GM19035 (cell line): ENCODE results near the gene SRR.
A peak's percentile ranks its signal among the peaks of the same experiment; 100 is the strongest.
"Not testable (repeated sequence)": the region's sequence is repeated elsewhere in the genome, so short reads cannot be mapped to it uniquely, and the experiment has no call there.

Experiments
- ATAC-seq: cut with Tn5 transposase; IDR thresholded peaks from one replicate; pipeline ENCODE4 v1.9.1; 2021; ENCODE audit not compliant: unreplicated experiment

SRR gene

GRCh38 chr17:2289878-2290478, 13.8 kb upstream of the SRR start:
- no peak for ATAC-seq

DNA sequence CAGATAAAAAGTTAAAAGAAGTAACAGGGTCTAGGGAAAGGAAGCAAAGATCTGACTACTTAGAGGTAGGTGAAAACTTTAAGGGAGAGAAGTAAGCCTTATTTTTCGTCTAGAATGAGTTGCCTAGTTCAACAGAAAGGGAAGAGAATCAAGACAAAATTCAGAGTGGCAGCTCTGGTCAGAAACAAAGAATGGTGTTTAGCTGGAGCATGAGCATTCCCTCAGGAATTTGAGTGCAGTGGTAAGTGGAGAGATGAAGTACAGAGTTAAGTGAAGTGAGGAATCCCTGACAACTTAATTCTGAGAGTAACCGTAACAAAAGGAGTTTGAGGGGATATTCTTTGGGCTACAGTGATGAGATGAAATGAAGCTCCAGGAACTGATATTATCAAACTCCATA, 11.7 kb upstream of the SRR start:
- no peak for ATAC-seq

DNA sequence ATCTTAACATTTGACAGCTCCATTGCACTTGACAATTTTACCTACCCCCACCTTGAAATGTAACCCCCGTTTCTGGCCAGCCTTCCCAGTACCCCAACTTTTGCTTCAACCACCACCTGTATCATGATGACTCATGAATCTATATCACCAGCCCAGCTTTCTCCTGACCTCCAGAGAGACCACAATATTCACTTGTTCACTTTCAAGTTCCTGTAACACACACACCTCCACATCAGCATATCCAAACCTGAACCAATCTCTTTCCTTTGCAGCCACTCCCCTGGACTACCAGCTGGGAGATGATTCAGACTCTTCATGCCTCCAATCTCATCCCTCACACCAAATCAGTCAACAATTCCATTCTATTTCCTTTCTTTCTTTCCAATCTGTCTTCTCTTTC, 8.2 kb upstream of the SRR start:
- ATAC-seq, result no peak

DNA sequence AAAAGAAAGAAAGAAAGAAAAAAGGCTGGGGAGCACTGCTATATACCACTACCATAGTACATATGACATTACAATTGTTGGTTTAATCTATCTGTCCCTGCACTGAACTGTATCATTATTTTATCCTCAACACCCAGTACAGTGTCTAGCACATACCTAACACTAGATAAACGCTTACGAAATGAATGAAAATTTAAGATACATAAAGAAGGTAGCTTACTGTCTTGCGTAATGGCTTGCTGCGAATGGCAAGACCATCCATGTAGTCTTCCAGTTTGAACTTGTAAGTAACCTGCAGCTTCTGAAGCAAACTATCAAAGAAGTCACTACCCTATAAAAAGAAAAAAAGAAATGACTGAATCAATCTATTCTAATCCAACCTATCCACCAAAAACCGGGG, 6.7 kb upstream of the SRR start:
- ATAC-seq, result no peak

DNA sequence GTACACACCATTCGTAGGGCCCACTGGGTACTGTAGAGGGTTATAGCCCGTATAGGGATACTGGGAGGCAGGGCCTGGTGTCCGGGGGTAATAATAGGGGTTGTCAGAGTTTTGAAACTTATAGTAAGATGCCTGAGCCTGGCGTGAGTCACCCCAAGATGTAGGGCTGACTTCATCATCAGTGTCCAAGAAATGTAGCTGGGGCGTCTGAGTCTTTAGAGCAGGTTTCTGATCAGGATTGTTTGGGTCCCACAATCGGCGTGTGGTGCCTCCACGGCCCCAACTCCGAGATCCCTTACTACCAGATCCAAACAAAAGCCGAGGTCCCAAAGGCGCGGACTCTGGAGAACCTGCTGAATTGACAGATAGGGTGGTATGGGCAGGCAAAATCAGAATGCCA, 4.6 kb upstream of the SRR start:
- ATAC-seq, result no peak

DNA sequence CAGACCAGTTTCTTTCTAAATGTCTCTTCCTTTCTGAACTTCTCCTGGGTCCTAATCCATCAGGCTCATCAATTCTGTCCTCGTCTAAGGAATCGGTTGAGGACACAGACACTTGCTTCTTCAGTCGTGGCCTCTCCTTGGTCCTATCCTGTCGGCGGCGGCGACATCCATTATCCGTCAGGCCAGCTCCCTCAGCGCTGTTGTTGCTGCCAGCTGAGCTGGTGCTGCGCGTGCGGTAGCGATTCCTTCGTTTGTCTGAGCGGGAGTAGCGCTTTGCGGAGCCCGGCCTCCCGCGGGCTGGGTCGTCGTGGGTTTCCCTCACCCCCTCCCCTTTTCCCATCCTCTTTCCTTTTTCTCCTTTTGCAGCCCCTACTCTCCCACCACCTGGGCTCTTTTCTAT, 4.0 kb upstream of the SRR start:
- no peak for ATAC-seq

DNA sequence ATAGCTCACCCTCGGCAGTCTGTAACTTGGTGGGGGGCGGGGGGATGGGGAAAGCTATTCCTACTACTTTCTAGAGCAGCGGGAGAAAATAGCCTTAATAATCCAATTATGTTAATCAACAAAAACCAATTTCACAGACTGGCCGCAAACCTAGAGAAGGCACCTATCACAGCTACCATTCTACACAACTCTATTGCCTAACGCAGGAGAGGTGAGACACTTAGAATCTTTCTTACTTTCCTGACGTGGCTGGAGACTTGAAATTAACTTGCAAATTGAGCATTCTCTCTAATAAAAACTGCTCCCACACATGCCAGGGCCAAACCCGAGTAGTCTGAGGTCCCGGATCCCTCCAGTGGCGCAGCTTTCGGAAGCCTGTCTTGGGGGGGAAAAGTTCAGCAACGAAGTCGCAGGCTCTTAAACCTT, 959 bp upstream of the SRR start:
- ATAC-seq, result peak; percentile 17

GRCh38 chr17:2304931-2305330, 1.2 kb downstream of the SRR start:
- ATAC-seq, result no peak

GRCh38 chr17:2309338-2310154, 5.8 kb downstream of the SRR start:
- ATAC-seq, result no peak

DNA sequence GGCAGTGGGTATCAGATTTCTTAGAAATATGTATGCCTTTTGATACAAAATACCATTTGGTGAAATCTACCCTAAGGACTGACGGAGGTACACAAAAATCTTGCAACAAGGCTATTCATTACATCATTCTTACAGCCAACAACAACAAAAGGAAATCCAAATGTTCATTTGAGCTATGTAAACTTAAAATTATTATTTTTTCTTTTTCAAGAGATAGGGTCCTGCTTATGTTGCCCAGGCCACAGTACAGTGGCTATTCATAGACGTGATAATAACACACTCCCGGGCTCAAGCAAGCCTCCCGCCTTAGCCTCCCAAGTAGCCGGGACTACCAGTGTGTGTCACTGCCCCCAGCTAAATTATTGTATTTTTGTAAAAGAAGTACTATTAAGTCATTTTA, 9.0 kb downstream of the SRR start:
- no peak for ATAC-seq

GRCh38 chr17:2316916-2317205, 13.1 kb downstream of the SRR start:
- not testable (repeated sequence) for ATAC-seq

- no peak for ATAC-seq
These were observed 14.0 kb downstream of the SRR start for GRCh38 chr17:2317796-2318195.

DNA sequence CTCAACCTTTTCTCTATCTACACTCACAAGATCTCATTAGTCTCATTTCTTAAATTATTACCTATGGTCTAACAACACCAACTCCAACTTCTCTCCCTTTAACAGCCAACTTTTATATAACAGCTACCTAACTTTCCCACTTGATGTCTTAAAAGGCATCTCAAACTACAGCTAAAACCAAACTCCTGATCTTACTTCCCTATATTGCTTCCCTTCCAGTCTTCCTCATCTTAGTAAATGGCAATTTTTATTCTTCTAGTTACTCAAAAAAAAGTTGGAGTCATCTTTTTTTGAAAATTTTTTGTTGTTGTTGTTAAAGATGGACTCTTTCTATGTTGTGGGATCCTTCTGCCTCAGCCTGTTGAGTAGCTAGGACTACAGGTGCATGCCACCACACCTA, 15.3 kb downstream of the SRR start:
- no peak for ATAC-seq

DNA sequence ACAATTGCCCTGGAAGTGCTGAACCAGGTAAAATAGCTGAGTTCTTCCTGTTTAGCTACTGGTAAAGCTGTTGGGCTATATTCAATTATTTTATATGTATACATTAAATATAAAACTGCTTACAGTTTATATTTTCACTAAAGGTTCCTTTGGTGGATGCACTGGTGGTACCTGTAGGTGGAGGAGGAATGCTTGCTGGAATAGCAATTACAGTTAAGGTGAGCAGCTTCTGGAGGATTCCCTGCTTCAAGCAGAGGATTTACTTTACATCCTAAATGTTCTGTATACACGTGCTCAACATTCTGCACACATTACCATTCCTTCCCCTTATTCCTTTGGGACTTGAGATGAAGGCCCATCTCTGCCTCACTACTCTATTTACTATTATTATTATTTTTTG, 17.6 kb downstream of the SRR start:
- no peak for ATAC-seq

GRCh38 chr17:2323629-2324314, 20.0 kb downstream of the SRR start:
- no peak for ATAC-seq

DNA sequence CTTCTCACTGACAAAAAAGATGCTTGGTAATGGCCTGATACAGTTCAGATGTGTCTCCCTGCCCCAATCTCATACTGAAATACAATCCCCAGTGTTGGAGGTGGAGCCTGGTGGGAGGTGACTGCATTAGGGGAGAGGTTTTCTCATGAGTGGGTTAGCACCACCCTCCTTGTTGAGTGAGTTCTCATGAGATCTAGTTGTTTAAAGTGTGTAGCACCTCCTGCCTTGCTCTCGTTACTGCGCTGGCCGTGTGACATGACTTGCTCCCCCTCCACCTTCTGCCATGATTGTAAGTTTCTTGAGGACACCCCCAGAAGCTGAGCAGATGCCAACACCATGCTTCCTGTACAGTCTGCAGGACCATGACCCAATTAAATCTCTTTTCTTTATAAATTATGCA, 27.6 kb downstream of the SRR start:
- ATAC-seq, result no peak

- ATAC-seq, result no peak
These were observed 32.0 kb downstream of the SRR start for GRCh38 chr17:2335726-2336214.

- peak; percentile 73 for ATAC-seq
These were observed 32.6 kb downstream of the SRR start, which contains the start of gene TSR1 for GRCh38 chr17:2336215-2336851. Gene TSR1, minus strand, starts transcription at chr17:2336457. Its CDS starts 30 bp downstream, at chr17:2336427.

DNA sequence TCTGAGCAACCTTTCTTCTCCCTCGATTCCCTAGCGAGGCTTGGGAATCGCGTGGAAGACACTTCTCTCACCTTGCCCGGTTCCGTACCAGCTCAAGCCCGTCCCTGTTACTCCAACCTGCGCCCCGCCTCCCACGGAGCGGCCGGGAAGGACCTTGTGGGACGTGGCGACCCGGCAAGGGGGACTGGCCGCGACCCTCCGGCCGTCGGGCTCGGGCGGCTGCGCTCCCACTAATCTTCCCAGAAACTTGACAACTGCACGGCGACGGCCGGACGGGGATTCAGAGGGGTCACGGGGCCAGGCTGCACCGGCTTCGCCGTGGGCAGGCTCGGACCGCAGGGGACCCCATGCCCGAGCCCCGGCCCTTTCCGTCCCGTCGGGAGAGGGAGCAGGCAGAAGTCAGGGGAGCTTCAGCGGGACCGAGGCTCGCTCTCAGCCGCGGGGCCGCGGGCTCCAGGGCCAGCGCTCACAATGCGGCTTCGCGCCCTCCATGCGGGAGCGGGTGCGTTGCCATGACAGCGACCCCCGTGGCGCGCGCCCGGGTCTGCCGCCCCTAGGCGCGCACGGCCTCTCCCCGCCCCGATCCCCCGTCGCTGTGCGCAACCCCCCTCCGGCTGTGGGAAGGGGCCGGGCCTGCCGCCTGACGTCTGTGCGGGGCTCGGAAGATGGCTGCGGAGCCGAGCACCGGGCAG, 33.2 kb downstream of the SRR start, which contains the start of gene SGSM2:
SGSM2 (plus strand) TSS at position 650 of the 692 bp plus-strand sequence. CDS start 188 bp downstream, outside the sequence.
- ATAC-seq, result peak; percentile 31

GRCh38 chr17:2337544-2338314, 34.0 kb downstream of the SRR start:
- peak; percentile 24 for ATAC-seq
